ENCODE data around the gene CASS4. TPM values are rescaled to one million over a fixed set of nuclear protein-coding genes. Genes with fewer than 3 reads are reported as not detected.

CASS4 gene
- total RNA-seq, 1 experiment from 2014 or later: not detected

DNA sequence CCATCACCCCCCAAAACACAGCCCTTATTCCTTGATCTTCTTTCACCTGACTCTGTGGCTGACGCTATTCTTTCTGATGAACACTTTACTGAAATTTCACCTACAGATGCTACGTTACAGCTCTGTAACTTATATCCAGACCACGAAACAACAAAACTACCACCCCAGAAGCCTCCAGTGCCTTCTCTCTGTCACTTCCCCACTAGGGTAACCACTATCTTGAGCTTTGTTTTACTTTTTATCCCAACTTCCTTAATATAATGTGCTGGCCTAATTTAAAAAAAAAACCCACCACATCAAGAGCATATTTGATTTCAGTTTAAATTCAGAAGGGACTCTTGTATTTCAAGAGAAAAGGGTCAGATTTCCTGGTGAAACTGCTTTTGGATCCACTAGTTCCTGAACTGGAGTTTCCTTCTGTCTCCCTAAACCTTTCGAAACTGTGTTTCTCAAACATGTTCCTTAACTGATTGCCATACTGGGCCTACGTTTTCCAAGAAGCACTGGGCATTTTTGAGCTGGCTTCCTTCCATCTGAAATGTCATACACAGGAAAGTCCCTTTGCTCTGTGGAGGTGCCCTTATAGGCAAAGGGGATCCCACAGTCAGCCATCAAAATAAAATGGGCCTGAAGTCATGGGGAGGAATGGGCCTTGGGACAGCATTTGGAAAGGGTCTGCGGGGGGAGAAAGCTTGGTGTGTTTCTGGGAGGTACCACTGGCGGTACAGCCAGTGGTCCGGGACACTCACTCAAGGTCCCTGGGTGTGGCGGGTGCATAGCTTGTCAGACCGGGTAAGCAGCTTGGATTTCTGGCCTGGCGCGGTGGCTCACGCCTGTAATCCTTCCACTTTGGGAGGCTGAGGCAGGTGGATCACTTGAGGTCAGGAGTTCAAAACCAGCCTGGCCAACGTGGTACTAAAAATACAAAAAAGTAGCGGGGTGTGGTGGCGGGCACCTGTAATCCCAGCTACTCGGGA lies 30.6 kb downstream of the CASS4 start:
- Histone ChIP-seq H3K4ac (ENCODE audit: low read depth, low read length) (no peak overlapping the region), H4K5ac (ENCODE audit: insufficient read length, low read depth, low read length) (no peak overlapping the region), H3K56ac (ENCODE audit: insufficient read length, low read depth, low read length) (no peak overlapping the region), H3K27me3 (ENCODE audit: insufficient read depth, low read length) (no peaks in the 10 kb centered on the region), H4K20me1 (ENCODE audit: control insufficient read depth, insufficient read depth, insufficient read length) (no peaks in the 10 kb centered on the region), H3K14ac (ENCODE audit: insufficient read depth, low read length) (no peak overlapping the region), H2BK5ac (ENCODE audit: insufficient read length, low read length) (no peak overlapping the region), H3K18ac (ENCODE audit: insufficient read length, low read depth, low read length) (no peak overlapping the region), H3K4me1 (ENCODE audit: insufficient read depth, low read length) (no peaks in the 10 kb centered on the region), H3T11ph (ENCODE audit: low read length) (no peak overlapping the region), H2BK15ac (ENCODE audit: low read depth, low read length) (no peak overlapping the region), H4K8ac (replicated peaks; ENCODE audit: insufficient read length, low read depth, low read length) (no peak overlapping the region), H3K23ac (ENCODE audit: insufficient read length, low read depth, low read length) (no peak overlapping the region), H3K27ac (ENCODE audit: insufficient read length, low read depth, low read length) (no peak overlapping the region), H3K4me2 (ENCODE audit: insufficient read depth, insufficient read length, low read length) (no peak overlapping the region), H4K91ac (ENCODE audit: insufficient read length, low read depth, low read length) (no peak overlapping the region), H3K79me2 (ENCODE audit: insufficient read depth, low read length) (no peaks in the 10 kb centered on the region), H3K79me1 (ENCODE audit: insufficient read depth, low read depth, low read length, poor library complexity, severe bottlenecking) (no peaks in the 10 kb centered on the region), H2BK120ac (ENCODE audit: low read depth, low read length, poor library complexity, severe bottlenecking) (no peak overlapping the region), H3K23me2 (ENCODE audit: insufficient read length, low read depth, low read length, poor library complexity, severe bottlenecking) (no peaks in the 10 kb centered on the region), H2BK20ac (ENCODE audit: low read depth, low read length, poor library complexity, severe bottlenecking) (no peak overlapping the region), H3K9ac (ENCODE audit: extremely low read depth, insufficient read length, low read length) (no peak overlapping the region), H2BK12ac (ENCODE audit: insufficient read length, low read depth, low read length) (no peak overlapping the region), H3K9me3 (ENCODE audit: control insufficient read depth, low read depth, low read length) (no peaks in the 10 kb centered on the region), H2AK5ac (ENCODE audit: insufficient read length, low read length) (no peak overlapping the region), H2AFZ (ENCODE audit: low read length) (no peak overlapping the region)
- Mint-ChIP-seq H3K4me3 (no peak overlapping the region), H3K9me3 (no peaks in the 10 kb centered on the region), H3K36me3 (ENCODE audit: insufficient read depth in 1 of 3, low read depth in 3 of 3) (no peaks in the 10 kb centered on the region), H3K27me3 (ENCODE audit: low read depth) (peaks cover 22% of the 10 kb centered on the region), H3K4me1 (peaks cover 5% of the 10 kb centered on the region in 2 experiments), H3K27ac (no peak overlapping the region; a peak in 1 of 7 replicates)
- TF ChIP-seq CTCF (conservative IDR thresholded peaks at IDR 0.05): no peak
- no CpG with 5 or more reads among the region's 17 CpGs for WGBS (ENCODE audit: extremely low coverage, insufficient read length, low lambda C conversion rate)
- DNase-seq: no peak
